ENCODE measurements around the gene ACCSL. TPM values are rescaled to one million over a fixed set of nuclear protein-coding genes. Genes with fewer than 3 reads are reported as not detected.
A peak's percentile ranks its signal among the peaks of the same experiment; 100 is the strongest.

The ACCSL gene
- polyA plus RNA-seq, 3 donors = not detected

DNA sequence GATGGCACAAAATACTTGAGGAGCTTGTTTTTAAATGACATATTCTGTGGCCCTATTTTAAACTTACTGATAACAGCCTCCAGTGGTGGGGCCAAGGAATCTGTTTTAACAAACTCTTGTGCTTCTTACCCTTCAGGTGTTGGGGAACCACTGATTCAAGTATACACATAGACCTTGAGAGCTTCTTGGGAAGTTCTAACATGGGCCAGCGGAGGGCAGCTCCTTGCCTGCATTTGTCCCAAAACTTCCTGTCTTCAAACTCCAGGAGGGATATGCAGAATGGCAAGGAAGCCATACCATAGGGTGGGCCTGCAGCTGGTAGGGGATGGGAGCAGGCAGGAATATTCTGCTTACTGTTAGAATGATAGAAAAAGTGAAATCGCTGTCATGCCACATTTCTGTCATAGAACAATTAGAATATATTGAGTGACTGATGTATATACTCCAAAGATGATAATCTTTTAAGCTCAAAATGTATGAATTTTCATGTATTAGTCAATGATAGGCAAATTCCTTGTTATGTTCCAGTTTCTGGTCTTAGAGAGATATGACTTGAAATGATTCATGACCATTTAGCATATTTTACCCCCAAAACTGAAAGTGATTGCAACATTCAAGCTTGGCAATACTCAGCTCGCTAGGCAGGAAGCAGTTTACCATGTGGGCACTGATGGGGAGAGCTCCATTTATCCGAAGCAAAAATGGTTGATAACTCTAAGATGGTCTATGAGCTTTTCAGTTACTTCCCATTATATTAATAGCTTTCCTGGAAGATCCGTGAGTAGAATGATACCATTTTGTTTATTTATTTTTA, 56.9 kb downstream of the ACCSL start:
- intact Hi-C loops (cut with micrococcal nuclease) = no loop called here
- H3K27ac ChIP-seq (ENCODE audit: low read depth in 1 of 2, low read length in 2 of 2) = no peak overlapping the region
- H3K4me3 ChIP-seq (replicated peaks in 1 of 3; ENCODE audit: low read depth in 2 of 3, low read length in 3 of 3) = no peak overlapping the region
- peaks cover 10% of the 10 kb centered on the region for H3K4me1 Mint-ChIP-seq
- no peak overlapping the region for H2AFZ ChIP-seq (ENCODE audit: insufficient read depth, low read depth, low read length, poor library complexity, severe bottlenecking)
- peaks cover 24% of the 10 kb centered on the region for H4K20me1 ChIP-seq (ENCODE audit: insufficient read depth, low read length)
- no peaks in the 10 kb centered on the region for H3K79me2 ChIP-seq (ENCODE audit: insufficient read depth, low read length)
- peak; percentile 14 to 44 (median 16) for DNase-seq
- no peaks in the 10 kb centered on the region for H3K9me3 Mint-ChIP-seq
- peaks cover 0 to 6% (median 0%) of the 10 kb centered on the region in 3 donors for H3K27me3 Mint-ChIP-seq (ENCODE audit: low read depth in 3 of 3)
- H3K9me3 ChIP-seq (replicated peaks in 1 of 2; ENCODE audit: control insufficient read depth in 1 of 2, insufficient read depth in 1 of 2, low read length in 2 of 2) = no peaks in the 10 kb centered on the region
- WGBS (ENCODE audit: insufficient coverage) = no CpG with 5 or more reads among the region's 5 CpGs
- H3K36me3 ChIP-seq (replicated peaks in 1 of 2; ENCODE audit: control insufficient read depth in 1 of 2, insufficient read depth in 2 of 2, low read length in 2 of 2) = peaks cover 17 to 22% of the 10 kb centered on the region in 2 donors
- H3K27ac Mint-ChIP-seq = no peak overlapping the region
- H3K4me3 Mint-ChIP-seq = no peak overlapping the region
- no peak overlapping the region for H3K9ac ChIP-seq (ENCODE audit: insufficient read depth, low read length, poor library complexity, severe bottlenecking)
- H3K27me3 ChIP-seq (ENCODE audit: control insufficient read depth in 2 of 2, insufficient read depth in 2 of 2, low read length in 2 of 2) = no peaks in the 10 kb centered on the region
- H3K4me2 ChIP-seq (replicated peaks; ENCODE audit: extremely low read depth, low read length, poor library complexity, severe bottlenecking) = no peak overlapping the region
- peaks cover 6 to 7% of the 10 kb centered on the region in 2 donors for H3K4me1 ChIP-seq (ENCODE audit: control insufficient read depth in 1 of 2, insufficient read depth in 2 of 2, low read length in 2 of 2)
- TF ChIP-seq, protein P1, sequence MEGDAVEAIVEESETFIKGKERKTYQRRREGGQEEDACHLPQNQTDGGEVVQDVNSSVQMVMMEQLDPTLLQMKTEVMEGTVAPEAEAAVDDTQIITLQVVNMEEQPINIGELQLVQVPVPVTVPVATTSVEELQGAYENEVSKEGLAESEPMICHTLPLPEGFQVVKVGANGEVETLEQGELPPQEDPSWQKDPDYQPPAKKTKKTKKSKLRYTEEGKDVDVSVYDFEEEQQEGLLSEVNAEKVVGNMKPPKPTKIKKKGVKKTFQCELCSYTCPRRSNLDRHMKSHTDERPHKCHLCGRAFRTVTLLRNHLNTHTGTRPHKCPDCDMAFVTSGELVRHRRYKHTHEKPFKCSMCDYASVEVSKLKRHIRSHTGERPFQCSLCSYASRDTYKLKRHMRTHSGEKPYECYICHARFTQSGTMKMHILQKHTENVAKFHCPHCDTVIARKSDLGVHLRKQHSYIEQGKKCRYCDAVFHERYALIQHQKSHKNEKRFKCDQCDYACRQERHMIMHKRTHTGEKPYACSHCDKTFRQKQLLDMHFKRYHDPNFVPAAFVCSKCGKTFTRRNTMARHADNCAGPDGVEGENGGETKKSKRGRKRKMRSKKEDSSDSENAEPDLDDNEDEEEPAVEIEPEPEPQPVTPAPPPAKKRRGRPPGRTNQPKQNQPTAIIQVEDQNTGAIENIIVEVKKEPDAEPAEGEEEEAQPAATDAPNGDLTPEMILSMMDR (IDR thresholded peaks at IDR 0.05) = no peak
- H3K36me3 Mint-ChIP-seq = peaks cover 24 to 30% of the 10 kb centered on the region in 2 donors

DNA sequence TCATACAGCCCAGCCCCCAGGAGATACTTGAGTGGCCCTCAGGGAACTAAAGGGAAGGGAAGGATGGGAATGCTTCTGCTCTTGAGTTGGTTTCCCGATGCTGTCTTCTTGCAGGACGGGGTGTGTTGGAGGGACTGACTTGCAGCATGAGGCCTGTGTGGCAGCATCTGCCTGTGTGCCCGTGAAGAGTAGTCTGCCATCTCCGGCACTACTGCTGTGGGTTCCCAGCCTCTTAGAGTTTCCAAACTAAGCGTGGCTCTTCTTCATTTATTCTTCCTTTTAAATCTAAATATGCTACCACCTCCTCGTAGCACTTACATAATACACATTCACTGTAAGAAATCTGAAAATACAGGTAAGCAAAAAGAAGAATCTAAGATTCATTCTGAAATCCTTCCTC, 60.5 kb downstream of the ACCSL start:
- Histone ChIP-seq H4K20me1 (ENCODE audit: insufficient read depth, low read length) (peaks cover 4% of the 10 kb centered on the region), H3K4me1 (ENCODE audit: control insufficient read depth in 1 of 2, insufficient read depth in 2 of 2, low read length in 2 of 2) (peaks cover 6 to 7% of the 10 kb centered on the region in 2 donors), H3K9me3 (replicated peaks in 1 of 2; ENCODE audit: control insufficient read depth in 1 of 2, insufficient read depth in 1 of 2, low read length in 2 of 2) (no peaks in the 10 kb centered on the region), H3K27me3 (ENCODE audit: control insufficient read depth in 2 of 2, insufficient read depth in 2 of 2, low read length in 2 of 2) (no peaks in the 10 kb centered on the region), H3K27ac (ENCODE audit: low read depth in 1 of 2, low read length in 2 of 2) (no peak overlapping the region), H3K4me3 (replicated peaks in 1 of 3; ENCODE audit: low read depth in 2 of 3, low read length in 3 of 3) (no peak overlapping the region), H2AFZ (ENCODE audit: insufficient read depth, low read depth, low read length, poor library complexity, severe bottlenecking) (no peak overlapping the region), H3K4me2 (replicated peaks; ENCODE audit: extremely low read depth, low read length, poor library complexity, severe bottlenecking) (no peak overlapping the region), H3K36me3 (replicated peaks in 1 of 2; ENCODE audit: control insufficient read depth in 1 of 2, insufficient read depth in 2 of 2, low read length in 2 of 2) (peaks cover 19 to 52% of the 10 kb centered on the region in 2 donors), H3K9ac (ENCODE audit: insufficient read depth, low read length, poor library complexity, severe bottlenecking) (no peak overlapping the region), H3K79me2 (ENCODE audit: insufficient read depth, low read length) (no peaks in the 10 kb centered on the region)
- Mint-ChIP-seq H3K4me1 (peaks cover 10% of the 10 kb centered on the region), H3K27ac (peak overlapping the region in 2 of 7 donors; percentile 14 to 70), H3K36me3 (peaks cover 38 to 46% of the 10 kb centered on the region in 2 donors), H3K9me3 (no peaks in the 10 kb centered on the region), H3K27me3 (ENCODE audit: low read depth in 3 of 3) (peaks cover 0 to 4% (median 0%) of the 10 kb centered on the region in 3 donors), H3K4me3 (no peak overlapping the region)
- WGBS (ENCODE audit: insufficient coverage) = 84% methylated on average over 3 of the region's 6 CpGs
- TF ChIP-seq, protein P1 (IDR thresholded peaks at IDR 0.05) = no peak
- intact Hi-C loops (cut with micrococcal nuclease) = no loop called here
- no peak for DNase-seq

Other genes with a start within 250 kb of the ACCSL start
- gene ALKBH3, start 167.2 kb upstream of the ACCSL start, polyA plus RNA-seq = 10 to 100 TPM; 22.1 to 25.8 (median 22.7) TPM
- 1 to 10 TPM in 1 of 3 donors, not detected in 2; 1.8 TPM for gene C11orf96, start 105.3 kb upstream of the ACCSL start, polyA plus RNA-seq
- gene ACCS, start 18.3 kb downstream of the ACCSL start, polyA plus RNA-seq = 10 to 100 TPM in 1 of 3 donors, 1 to 10 TPM in 2; 1.3 to 46.6 (median 1.7) TPM
- gene EXT2, start 47.7 kb downstream of the ACCSL start, polyA plus RNA-seq = 10 to 100 TPM; 17.2 to 41.1 (median 34.2) TPM